OCI-LY3 (cell line): ENCODE measurements around the gene CHTF18.

Experiments used
- H2AFZ ChIP-seq: fragments of 200-600, 300-600 bp; shearing (Covaris generic); 2 replicates; pipeline ENCODE4 v1.6.0; 2014; ENCODE audit warnings: antibody characterized with exemption, low read depth, low read length
- H3K27ac ChIP-seq: fragments of 200-600, 300-600 bp; sonication (generic); 2 replicates; pipeline ENCODE4 v1.5.1; 2014; ENCODE audit warnings: mild to moderate bottlenecking, low read length, moderate library complexity, mixed read lengths
- H3K27me3 ChIP-seq: fragments of 200-600, 300-600 bp; sonication (generic); 2 replicates; pipeline ENCODE4 v1.6.1; 2014; ENCODE audit warnings: low read depth, low read length, mixed read lengths
- H3K36me3 ChIP-seq: fragments of 200-600, 300-600 bp; sonication (generic); replicated peaks from 2 replicates; pipeline ENCODE3; 2014; ENCODE audit warnings: low read depth, low read length, mixed read lengths
- H3K4me1 ChIP-seq: fragments of 300-600, 200-600 bp; sonication (generic); 2 replicates; pipeline ENCODE4 v1.6.1; 2014; ENCODE audit warnings: low read length, mixed read lengths
- H3K4me2 ChIP-seq: fragments of 200-600, 300-600 bp; sonication (generic); 2 replicates; pipeline ENCODE4 v1.6.1; 2014; ENCODE audit warnings: low read length, mixed read lengths
- H3K4me3 ChIP-seq: fragments of 300-600, 200-600 bp; sonication (generic); 2 replicates; pipeline ENCODE4 v1.5.1; 2014; ENCODE audit warnings: antibody characterized with exemption, mild to moderate bottlenecking, low read length, moderate library complexity
- H3K79me2 ChIP-seq: fragments of 300-600, 200-600 bp; shearing (Covaris generic); 2 replicates; pipeline ENCODE4 v1.6.1; 2014; ENCODE audit warnings: mild to moderate bottlenecking, low read length, mixed read lengths
- H3K9ac ChIP-seq: fragments of 300-600, 200-600 bp; shearing (Covaris generic); 2 replicates; pipeline ENCODE4 v1.6.0; 2014; ENCODE audit warnings: mild to moderate bottlenecking, low read length, moderate library complexity
- H3K9me3 ChIP-seq: fragments of 200-600, 300-600 bp; shearing (Covaris generic); 2 replicates; pipeline ENCODE4 v1.6.1; 2014; ENCODE audit warnings: low read length, mixed read lengths; ENCODE audit not compliant: insufficient read depth
- H4K20me1 ChIP-seq: fragments of 200-600, 300-600 bp; sonication (generic); 2 replicates; pipeline ENCODE4 v1.6.1; 2016; ENCODE audit warnings: low read length, mixed read lengths; ENCODE audit not compliant: insufficient read depth
- CTCF ChIP-seq: fragments of 200-600, 300-600 bp; sonication (generic); IDR thresholded peaks from 2 replicates; pipeline ENCODE4 v1.5.1; 2014; ENCODE audit warnings: antibody characterized with exemption, low read length, low read depth
- EZH2phosphoT487 ChIP-seq: fragments of 200-600 bp; shearing (Covaris generic); IDR thresholded peaks from 2 replicates; pipeline ENCODE4 v1.6.1; 2018; ENCODE audit warnings: antibody characterized with exemption, mixed run types, low read depth

CHTF18 gene

GRCh38 chr16:795580-796229 is 7.3 kb downstream of the CHTF18 start:
- H4K20me1 ChIP-seq = no peaks in the 10 kb centered on the region
- no peak overlapping the region for H2AFZ ChIP-seq
- peaks cover under 1% of the 10 kb centered on the region; the same call in 1 of the 2 replicates for H3K27me3 ChIP-seq
- TF ChIP-seq EZH2phosphoT487 (no peak), CTCF (no peak)
- no peak overlapping the region for H3K4me2 ChIP-seq
- peaks cover 4% of the 10 kb centered on the region; the same call in 1 of the 2 replicates for H3K4me1 ChIP-seq
- H3K9ac ChIP-seq = no peak overlapping the region
- H3K9me3 ChIP-seq = no peaks in the 10 kb centered on the region
- no peak overlapping the region for H3K27ac ChIP-seq
- H3K79me2 ChIP-seq = no peaks in the 10 kb centered on the region
- H3K4me3 ChIP-seq = no peak overlapping the region
- peaks cover 25% of the 10 kb centered on the region for H3K36me3 ChIP-seq

GRCh38 chr16:796296-797119 is 8.1 kb downstream of the CHTF18 start:
- no peak for TF ChIP-seq EZH2phosphoT487
- no peak for TF ChIP-seq CTCF
- no peak overlapping the region for H3K4me2 ChIP-seq
- H3K9me3 ChIP-seq = no peaks in the 10 kb centered on the region

GRCh38 chr16:797120-797420 is 8.7 kb downstream of the CHTF18 start:
- Histone ChIP-seq H2AFZ (no peak overlapping the region), H3K4me2 (no peak overlapping the region), H3K4me1 (peaks cover 4% of the 10 kb centered on the region; the same call in 1 of the 2 replicates), H3K4me3 (no peak overlapping the region), H3K79me2 (no peaks in the 10 kb centered on the region), H3K27me3 (peaks cover 12% of the 10 kb centered on the region), H3K9me3 (no peaks in the 10 kb centered on the region), H3K36me3 (peaks cover 18% of the 10 kb centered on the region), H4K20me1 (no peaks in the 10 kb centered on the region), H3K27ac (no peak overlapping the region), H3K9ac (no peak overlapping the region)
- no peak for TF ChIP-seq CTCF
- no peak for TF ChIP-seq EZH2phosphoT487

More at GRCh38 chr16:796296-797119, 8.1 kb downstream of the CHTF18 start:
- Histone ChIP-seq H3K9ac (no peak overlapping the region), H4K20me1 (no peaks in the 10 kb centered on the region), H3K36me3 (peaks cover 19% of the 10 kb centered on the region), H2AFZ (no peak overlapping the region), H3K27ac (no peak overlapping the region), H3K4me3 (no peak overlapping the region), H3K27me3 (peaks cover 8% of the 10 kb centered on the region), H3K4me1 (peaks cover 4% of the 10 kb centered on the region; the same call in 1 of the 2 replicates), H3K79me2 (no peaks in the 10 kb centered on the region)

- H3K79me2 ChIP-seq = no peaks in the 10 kb centered on the region
- H3K4me2 ChIP-seq = no peak overlapping the region
- H3K9me3 ChIP-seq = no peaks in the 10 kb centered on the region
- H2AFZ ChIP-seq = no peak overlapping the region
- H3K4me3 ChIP-seq = no peak overlapping the region
- peaks cover 18% of the 10 kb centered on the region for H3K36me3 ChIP-seq
- no peaks in the 10 kb centered on the region for H4K20me1 ChIP-seq
- H3K27ac ChIP-seq = no peak overlapping the region
- H3K27me3 ChIP-seq = peaks cover 16% of the 10 kb centered on the region
- H3K9ac ChIP-seq = no peak overlapping the region
- H3K4me1 ChIP-seq = peaks cover 4% of the 10 kb centered on the region; the same call in 1 of the 2 replicates
- TF ChIP-seq CTCF (no peak), EZH2phosphoT487 (no peak)
Measured at GRCh38 chr16:797686-798085, 9.3 kb downstream of the CHTF18 start.
